Activated B cell treated with CpG ODN at 0.5 μM for 24 hours (primary cell): ENCODE results near the gene CASQ1. TPM values are rescaled to one million over a fixed set of nuclear protein-coding genes. Genes with fewer than 3 reads are reported as not detected.

ENCODE experiments used
- ATAC-seq: fragments of 200-7000 bp; cut with Tn5 transposase; one replicate; pipeline ENCODE4 v1.10.0; 2021; ENCODE audit warnings: low read depth, mild to moderate bottlenecking, moderate library complexity
- CTCF ChIA-PET: fragments of 350-600 bp; sonication (Branson Sonifier 250); formaldehyde crosslinking; loops from one replicate; lab custom pipeline; 2021; ENCODE audit warnings: antibody characterized with exemption; lab: Charles Lee
- POLR2A ChIA-PET: fragments of 350-600 bp; sonication (Branson Sonifier 250); formaldehyde crosslinking; loops from one replicate; lab custom pipeline; 2021; ENCODE audit warnings: antibody characterized with exemption; lab: Charles Lee
- DNase-seq: peaks from one replicate; pipeline ENCODE4 v3.0.0; 2022
- H3K27ac Mint-ChIP-seq: one replicate; pipeline ENCODE4 v1.8.0; 2020; ENCODE audit warnings: mixed read lengths
- H3K27me3 Mint-ChIP-seq: one replicate; pipeline ENCODE4 v1.8.0; 2021; ENCODE audit warnings: mixed read lengths
- H3K36me3 Mint-ChIP-seq: one replicate; pipeline ENCODE4 v1.8.0; 2021; ENCODE audit warnings: low read depth, mixed read lengths
- H3K4me1 Mint-ChIP-seq: one replicate; pipeline ENCODE4 v1.8.0; 2021; ENCODE audit warnings: mixed read lengths
- H3K4me3 Mint-ChIP-seq: one replicate; pipeline ENCODE4 v1.8.0; 2020; ENCODE audit warnings: mild to moderate bottlenecking, mixed read lengths
- H3K9me3 Mint-ChIP-seq: one replicate; pipeline ENCODE4 v1.8.0; 2020; ENCODE audit warnings: mixed read lengths
- intact Hi-C: fragments of 100-400 bp; cut with micrococcal nuclease; formaldehyde crosslinking; loops from one replicate; pipeline ENCODE4 v1.15.1; 2024
- total RNA-seq: library from RNA; stranded (reverse); gene quantifications from 2 replicates; pipeline ENCODE4 v1.2.3, GENCODE V29; 2022
- TF ChIP-seq, protein P1 (sequence below): fragments of 200-600 bp; IDR thresholded peaks from one replicate; pipeline ENCODE4 v1.8.0; 2022; ENCODE audit warnings: antibody characterized with exemption, mild to moderate bottlenecking

The CASQ1 gene
- total RNA-seq: not detected in 2 replicates

DNA sequence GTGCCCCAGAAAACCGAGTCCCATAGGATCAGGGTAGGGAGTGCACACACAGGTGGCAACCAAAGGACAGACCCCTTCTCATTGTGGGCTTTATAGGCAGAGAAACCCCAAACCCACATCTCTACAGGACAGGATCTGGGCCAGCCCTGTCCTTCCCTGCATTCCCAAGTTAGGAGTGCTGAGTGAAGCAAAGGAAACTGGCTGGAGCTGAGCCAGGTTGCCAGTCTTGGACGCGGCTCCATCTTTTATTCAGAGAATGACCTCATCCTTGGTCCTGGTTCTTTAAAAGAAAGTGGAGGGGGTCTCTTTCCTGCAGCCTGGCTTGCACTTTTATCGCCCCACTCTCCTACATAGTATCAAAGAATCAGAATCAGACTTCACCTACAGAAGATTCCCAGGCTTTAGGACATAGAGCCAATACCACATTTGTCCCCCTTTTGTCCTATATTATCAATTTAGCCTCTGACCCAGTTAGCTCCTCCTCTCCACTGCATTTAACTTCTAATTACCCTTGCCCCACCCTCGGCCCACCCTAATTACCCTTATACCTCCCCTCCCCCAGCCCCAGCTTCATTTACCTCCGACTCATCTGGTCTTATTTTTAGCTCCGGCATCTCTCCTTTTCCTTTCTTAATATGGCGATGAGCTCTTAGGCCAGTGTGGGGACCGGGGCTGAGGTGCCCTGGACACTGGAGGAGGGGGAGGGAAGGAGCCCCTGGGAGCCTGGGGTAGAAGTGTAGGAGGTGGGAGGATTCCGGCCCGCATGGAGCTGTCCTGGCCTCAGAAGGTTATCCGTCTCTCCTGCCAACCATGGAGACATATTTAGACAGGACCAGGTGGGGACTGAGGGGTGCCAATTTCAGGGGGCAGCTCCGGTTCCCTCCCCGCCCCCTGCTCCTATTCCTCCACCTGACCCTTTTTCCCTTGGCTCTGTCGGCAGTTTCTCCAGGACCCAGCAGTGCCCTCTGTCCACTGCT lies at the start of gene CASQ1:
Gene CASQ1 (plus strand): TSS at position 927 of the 977 bp plus-strand sequence. CDS start 177 bp downstream, outside the sequence.
- H3K4me3 Mint-ChIP-seq: no peak within 1 kb of the TSS
- DNase-seq: no peak
- ChIA-PET POLR2A (interaction anchor here (0.6 kb wide), 1 partner anchor 102 kb away, joined by 4 read pairs; no protein-coding TSS in a partner anchor), CTCF (interaction anchor here (1.2 to 6.1 kb wide), 5 partner anchors 14 to 186 kb away, joined by 3 to 109 read pairs (median 74); no protein-coding TSS in a partner anchor)
- no peaks in the 10 kb centered on the region for H3K36me3 Mint-ChIP-seq
- H3K4me1 Mint-ChIP-seq: no peaks in the 10 kb centered on the region
- peaks cover 4% of the 10 kb centered on the region for H3K27me3 Mint-ChIP-seq
- H3K27ac Mint-ChIP-seq: no peak within 1 kb of the TSS
- H3K9me3 Mint-ChIP-seq: no peaks in the 10 kb centered on the region
- intact Hi-C loops: loop anchor here (10.0 kb wide), 1 partner anchor 415 kb away; no protein-coding TSS in a partner anchor
- ATAC-seq: no peak
- TF ChIP-seq, protein P1, sequence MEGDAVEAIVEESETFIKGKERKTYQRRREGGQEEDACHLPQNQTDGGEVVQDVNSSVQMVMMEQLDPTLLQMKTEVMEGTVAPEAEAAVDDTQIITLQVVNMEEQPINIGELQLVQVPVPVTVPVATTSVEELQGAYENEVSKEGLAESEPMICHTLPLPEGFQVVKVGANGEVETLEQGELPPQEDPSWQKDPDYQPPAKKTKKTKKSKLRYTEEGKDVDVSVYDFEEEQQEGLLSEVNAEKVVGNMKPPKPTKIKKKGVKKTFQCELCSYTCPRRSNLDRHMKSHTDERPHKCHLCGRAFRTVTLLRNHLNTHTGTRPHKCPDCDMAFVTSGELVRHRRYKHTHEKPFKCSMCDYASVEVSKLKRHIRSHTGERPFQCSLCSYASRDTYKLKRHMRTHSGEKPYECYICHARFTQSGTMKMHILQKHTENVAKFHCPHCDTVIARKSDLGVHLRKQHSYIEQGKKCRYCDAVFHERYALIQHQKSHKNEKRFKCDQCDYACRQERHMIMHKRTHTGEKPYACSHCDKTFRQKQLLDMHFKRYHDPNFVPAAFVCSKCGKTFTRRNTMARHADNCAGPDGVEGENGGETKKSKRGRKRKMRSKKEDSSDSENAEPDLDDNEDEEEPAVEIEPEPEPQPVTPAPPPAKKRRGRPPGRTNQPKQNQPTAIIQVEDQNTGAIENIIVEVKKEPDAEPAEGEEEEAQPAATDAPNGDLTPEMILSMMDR: no peak

- peaks cover 28% of the 10 kb centered on the region for H3K27me3 Mint-ChIP-seq
- intact Hi-C loops: no loop called here
- no peak overlapping the region for H3K27ac Mint-ChIP-seq
- no peaks in the 10 kb centered on the region for H3K4me1 Mint-ChIP-seq
- POLR2A ChIA-PET: no interaction called here
- CTCF ChIA-PET: no interaction called here
- TF ChIP-seq, protein P1: no peak
- DNase-seq: no peak
- no peak for ATAC-seq
- no peak overlapping the region for H3K4me3 Mint-ChIP-seq
- H3K36me3 Mint-ChIP-seq: no peaks in the 10 kb centered on the region
- H3K9me3 Mint-ChIP-seq: no peaks in the 10 kb centered on the region
Measured at GRCh38 chr1:160143695-160144094, 46.7 kb upstream of the CASQ1 start.

GRCh38 chr1:160144921-160145320 lies 45.5 kb upstream of the CASQ1 start:
- Mint-ChIP-seq H3K9me3 (no peaks in the 10 kb centered on the region), H3K4me3 (no peak overlapping the region), H3K36me3 (no peaks in the 10 kb centered on the region), H3K27ac (no peak overlapping the region), H3K27me3 (peaks cover 23% of the 10 kb centered on the region), H3K4me1 (no peaks in the 10 kb centered on the region)
- no peak for ATAC-seq
- ChIA-PET POLR2A (no interaction called here), CTCF (no interaction called here)
- TF ChIP-seq, protein P1: no peak
- no peak for DNase-seq
- intact Hi-C loops: no loop called here

GRCh38 chr1:160146107-160146506 lies 44.3 kb upstream of the CASQ1 start:
- POLR2A ChIA-PET: no interaction called here
- no peak overlapping the region for H3K27ac Mint-ChIP-seq
- no peaks in the 10 kb centered on the region for H3K9me3 Mint-ChIP-seq

More at GRCh38 chr1:160146107-160146506, 44.3 kb upstream of the CASQ1 start:
- H3K4me3 Mint-ChIP-seq: no peak overlapping the region
- no peaks in the 10 kb centered on the region for H3K36me3 Mint-ChIP-seq
- peaks cover 18% of the 10 kb centered on the region for H3K27me3 Mint-ChIP-seq
- no peaks in the 10 kb centered on the region for H3K4me1 Mint-ChIP-seq
- DNase-seq (no peak), ATAC-seq (no peak)
- intact Hi-C loops: no loop called here
- TF ChIP-seq, protein P1: no peak
- CTCF ChIA-PET: no interaction called here
